ENCODE results near the gene SLC31A2. TPM values are rescaled to one million over a fixed set of nuclear protein-coding genes. Genes with fewer than 3 reads are reported as not detected.

Gene SLC31A2
- total and polyA plus RNA-seq, 4 donors: 11.2 to 63.6 (median 24.2) TPM

- Histone ChIP-seq H3K27ac (ENCODE audit: low read depth in 1 of 2, low read length in 1 of 2) (no peak overlapping the region), H3K9me3 (ENCODE audit: control insufficient read depth in 4 of 4, insufficient read depth in 3 of 4, low read length in 3 of 4) (no peaks in the 10 kb centered on the region), H3K4me1 (ENCODE audit: control insufficient read depth in 5 of 5, insufficient read depth in 5 of 5, low read length in 5 of 5) (peaks cover 0 to 3% (median 0%) of the 10 kb centered on the region in 5 donors), H3K36me3 (ENCODE audit: control insufficient read depth in 4 of 4, insufficient read depth in 4 of 4, low read length in 4 of 4) (peaks cover 41 to 77% (median 63%) of the 10 kb centered on the region in 4 donors), H3K4me3 (no peak overlapping the region), H3K9ac (ENCODE audit: insufficient read depth in 1 of 2, low read length in 2 of 2) (no peak overlapping the region), H3K27me3 (ENCODE audit: control insufficient read depth in 3 of 3, insufficient read depth in 3 of 3, low read length in 2 of 3) (no peaks in the 10 kb centered on the region)
- TF ChIP-seq CTCF (IDR thresholded peaks at IDR 0.05; ENCODE audit: control extremely low read depth, extremely low read depth): no peak
- ATAC-seq (ENCODE audit: insufficient read depth, low FRiP score) (no peak), DNase-seq (no peak)
- WGBS, 2 donors: 94 to 96% methylated on average over 4 of the region's 4 CpGs
These were observed 15.2 kb downstream of the SLC31A2 start for GRCh38 chr9:113166039-113166438.

GRCh38 chr9:113168809-113169208, 18.0 kb downstream of the SLC31A2 start:
- 98 to 99% methylated on average over 5 of the region's 5 CpGs for WGBS, 2 donors
- ATAC-seq (ENCODE audit: insufficient read depth, low FRiP score): no peak
- H3K36me3 ChIP-seq (ENCODE audit: control insufficient read depth in 4 of 4, insufficient read depth in 4 of 4, low read length in 4 of 4): peaks cover 41 to 71% (median 61%) of the 10 kb centered on the region in 4 donors
- no peak overlapping the region for H3K27ac ChIP-seq (ENCODE audit: low read depth in 1 of 2, low read length in 1 of 2)
- no peak for DNase-seq
- no peak for TF ChIP-seq CTCF (IDR thresholded peaks at IDR 0.05; ENCODE audit: control extremely low read depth, extremely low read depth)
- no peak overlapping the region for H3K4me3 ChIP-seq
- no peaks in the 10 kb centered on the region for H3K27me3 ChIP-seq (ENCODE audit: control insufficient read depth in 3 of 3, insufficient read depth in 3 of 3, low read length in 2 of 3)
- no peaks in the 10 kb centered on the region for H3K9me3 ChIP-seq (ENCODE audit: control insufficient read depth in 4 of 4, insufficient read depth in 3 of 4, low read length in 3 of 4)
- no peak overlapping the region for H3K9ac ChIP-seq (ENCODE audit: insufficient read depth in 1 of 2, low read length in 2 of 2)
- peaks cover 0 to 3% (median 0%) of the 10 kb centered on the region in 5 donors for H3K4me1 ChIP-seq (ENCODE audit: control insufficient read depth in 5 of 5, insufficient read depth in 5 of 5, low read length in 5 of 5)

GRCh38 chr9:113173341-113173740, 22.5 kb downstream of the SLC31A2 start:
- no peak overlapping the region for H3K9ac ChIP-seq (ENCODE audit: insufficient read depth in 1 of 2, low read length in 2 of 2)
- H3K4me3 ChIP-seq: no peak overlapping the region
- no peaks in the 10 kb centered on the region for H3K4me1 ChIP-seq (ENCODE audit: control insufficient read depth in 5 of 5, insufficient read depth in 5 of 5, low read length in 5 of 5)
- DNase-seq: no peak
- H3K36me3 ChIP-seq (ENCODE audit: control insufficient read depth in 4 of 4, insufficient read depth in 4 of 4, low read length in 4 of 4): peaks cover 48 to 62% (median 51%) of the 10 kb centered on the region in 4 donors
- WGBS, 2 donors: 96 to 98% methylated on average over 3 of the region's 3 CpGs
- H3K27me3 ChIP-seq (ENCODE audit: control insufficient read depth in 3 of 3, insufficient read depth in 3 of 3, low read length in 2 of 3): no peaks in the 10 kb centered on the region
- TF ChIP-seq CTCF (IDR thresholded peaks at IDR 0.05; ENCODE audit: control extremely low read depth, extremely low read depth): no peak
- no peak for ATAC-seq (ENCODE audit: insufficient read depth, low FRiP score)
- H3K9me3 ChIP-seq (ENCODE audit: control insufficient read depth in 4 of 4, insufficient read depth in 3 of 4, low read length in 3 of 4): peaks cover 0 to 2% (median 0%) of the 10 kb centered on the region in 4 donors
- no peak overlapping the region for H3K27ac ChIP-seq (ENCODE audit: low read depth in 1 of 2, low read length in 1 of 2)

- Histone ChIP-seq H3K4me1 (ENCODE audit: control insufficient read depth in 5 of 5, insufficient read depth in 5 of 5, low read length in 5 of 5) (no peaks in the 10 kb centered on the region), H3K9me3 (ENCODE audit: control insufficient read depth in 4 of 4, insufficient read depth in 3 of 4, low read length in 3 of 4) (peaks cover 0 to 2% (median 0%) of the 10 kb centered on the region in 4 donors), H3K36me3 (ENCODE audit: control insufficient read depth in 4 of 4, insufficient read depth in 4 of 4, low read length in 4 of 4) (peaks cover 33 to 50% (median 44%) of the 10 kb centered on the region in 4 donors), H3K9ac (ENCODE audit: insufficient read depth in 1 of 2, low read length in 2 of 2) (no peak overlapping the region), H3K27ac (ENCODE audit: low read depth in 1 of 2, low read length in 1 of 2) (no peak overlapping the region), H3K4me3 (no peak overlapping the region), H3K27me3 (ENCODE audit: control insufficient read depth in 3 of 3, insufficient read depth in 3 of 3, low read length in 2 of 3) (no peaks in the 10 kb centered on the region)
- no peak for DNase-seq
- 56 to 82% methylated on average over 6 of the region's 6 CpGs for WGBS, 2 donors
- no peak for TF ChIP-seq CTCF (IDR thresholded peaks at IDR 0.05; ENCODE audit: control extremely low read depth, extremely low read depth)
- ATAC-seq (ENCODE audit: insufficient read depth, low FRiP score): no peak
These were observed 26.0 kb downstream of the SLC31A2 start for GRCh38 chr9:113176803-113177202.

Measured in lung (tissue), 12 donors.